Skeletal muscle satellite cell (primary cell): Measurements from ENCODE around the gene CADM1.

Source experiments
- H3K27me3 ChIP-seq: 2 replicates; pipeline ENCODE4 v1.7.0; 2013; ENCODE audit warnings: low read length; ENCODE audit not compliant: control insufficient read depth, insufficient read depth
- H3K36me3 ChIP-seq: 2 replicates; pipeline ENCODE4 v1.7.0; 2013; ENCODE audit warnings: mild to moderate bottlenecking, control low read depth, low read length; ENCODE audit not compliant: insufficient read depth
- H3K4me1 ChIP-seq: 2 replicates; pipeline ENCODE4 v1.7.0; 2013; ENCODE audit warnings: low read length; ENCODE audit not compliant: control insufficient read depth, insufficient read depth
- H3K4me2 ChIP-seq: 2 replicates; pipeline ENCODE4 v1.7.0; 2013; ENCODE audit warnings: mild to moderate bottlenecking, low read length
- H3K4me3 ChIP-seq: 2 replicates; pipeline ENCODE4 v1.7.0; 2013; ENCODE audit warnings: low read length
- H3K9ac ChIP-seq: 2 replicates; pipeline ENCODE4 v1.7.0; 2013; ENCODE audit warnings: mild to moderate bottlenecking, low read depth, low read length, moderate library complexity
- H3K9me3 ChIP-seq: replicated peaks from 2 replicates; pipeline ENCODE4 v1.7.0; 2013; ENCODE audit warnings: mild to moderate bottlenecking, control low read depth, low read length

Gene CADM1

DNA sequence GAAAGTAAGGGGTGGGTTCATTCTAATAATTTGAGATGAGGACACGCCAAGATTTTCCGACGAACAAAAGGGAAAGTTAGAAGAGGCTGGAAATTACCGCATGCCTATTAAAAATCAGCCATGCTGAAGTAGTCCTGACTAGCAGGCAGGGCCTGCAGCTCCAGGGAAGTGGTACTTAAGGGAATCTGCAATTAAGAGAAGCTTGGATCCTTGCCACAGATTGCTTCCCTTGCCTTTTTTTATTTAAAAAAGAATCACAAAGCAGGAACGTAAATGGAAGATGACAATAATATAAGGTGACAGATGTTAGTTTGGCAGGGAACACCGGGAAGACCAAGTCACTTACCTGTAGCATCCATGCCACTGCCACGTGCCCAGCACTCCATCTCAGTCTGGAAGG is 359.3 kb downstream of the CADM1 start:
- Histone ChIP-seq H3K9me3 (no peaks in the 10 kb centered on the region), H3K27me3 (no peaks in the 10 kb centered on the region), H3K9ac (no peak overlapping the region), H3K4me2 (no peak overlapping the region), H3K36me3 (no peaks in the 10 kb centered on the region), H3K4me3 (no peak overlapping the region), H3K4me1 (no peaks in the 10 kb centered on the region)

- Histone ChIP-seq H3K36me3 (no peaks in the 10 kb centered on the region), H3K4me3 (no peak overlapping the region), H3K27me3 (no peaks in the 10 kb centered on the region), H3K4me2 (no peak overlapping the region), H3K9me3 (no peaks in the 10 kb centered on the region), H3K4me1 (no peaks in the 10 kb centered on the region), H3K9ac (no peak overlapping the region)
Measured at GRCh38 chr11:115144014-115144413, 360.2 kb downstream of the CADM1 start.

DNA sequence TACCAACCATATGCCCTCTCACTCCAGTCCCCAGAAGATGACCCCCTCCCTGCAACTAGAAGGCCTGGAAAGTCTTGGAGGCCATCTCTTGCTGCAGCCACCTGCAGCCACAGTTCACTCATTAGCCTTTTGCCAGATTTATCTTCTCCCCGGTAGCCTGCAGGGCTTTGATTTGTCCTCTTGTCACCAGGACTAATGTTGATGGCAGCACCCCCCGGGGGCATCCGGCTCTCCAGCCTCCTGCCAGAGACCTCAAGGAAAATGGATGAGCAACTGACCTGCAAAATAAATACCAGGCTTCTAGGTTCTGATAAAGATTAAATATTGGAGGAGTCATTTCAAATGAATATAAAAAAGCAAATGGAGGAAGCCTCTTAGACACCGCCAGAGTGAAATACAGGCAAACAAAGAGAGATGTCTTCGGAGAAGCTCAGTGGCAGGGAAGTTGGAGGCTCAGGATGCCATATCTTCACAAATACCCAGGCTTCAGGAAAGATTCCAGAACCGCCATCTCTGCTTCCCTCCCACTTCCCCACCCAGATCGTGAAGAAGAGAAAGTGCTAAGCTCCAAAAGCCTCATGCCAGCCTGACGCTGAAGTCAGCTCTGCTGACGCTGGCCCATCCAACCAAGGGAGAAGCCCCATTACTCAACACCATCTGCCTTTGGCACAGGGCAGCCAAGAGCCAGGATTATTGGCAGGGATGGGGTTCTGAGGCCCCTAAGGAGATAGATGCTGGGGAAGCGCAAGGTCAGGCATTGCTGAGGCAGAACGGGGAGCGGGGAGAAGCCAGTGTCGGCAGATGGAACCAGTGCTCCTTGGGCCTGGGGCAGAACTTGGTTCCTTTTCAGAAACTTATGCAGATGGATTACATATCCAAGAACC is 362.7 kb downstream of the CADM1 start:
- H3K4me3 ChIP-seq, result no peak overlapping the region
- H3K36me3 ChIP-seq, result no peaks in the 10 kb centered on the region
- no peak overlapping the region for H3K4me2 ChIP-seq
- no peaks in the 10 kb centered on the region for H3K27me3 ChIP-seq
- H3K9ac ChIP-seq, result no peak overlapping the region
- H3K4me1 ChIP-seq, result no peaks in the 10 kb centered on the region
- H3K9me3 ChIP-seq, result no peaks in the 10 kb centered on the region

- Histone ChIP-seq H3K4me2 (no peak overlapping the region), H3K27me3 (no peaks in the 10 kb centered on the region), H3K4me3 (no peak overlapping the region), H3K9ac (no peak overlapping the region), H3K36me3 (no peaks in the 10 kb centered on the region), H3K9me3 (no peaks in the 10 kb centered on the region), H3K4me1 (no peaks in the 10 kb centered on the region)
Measured at GRCh38 chr11:115135936-115136335, 368.3 kb downstream of the CADM1 start.

DNA sequence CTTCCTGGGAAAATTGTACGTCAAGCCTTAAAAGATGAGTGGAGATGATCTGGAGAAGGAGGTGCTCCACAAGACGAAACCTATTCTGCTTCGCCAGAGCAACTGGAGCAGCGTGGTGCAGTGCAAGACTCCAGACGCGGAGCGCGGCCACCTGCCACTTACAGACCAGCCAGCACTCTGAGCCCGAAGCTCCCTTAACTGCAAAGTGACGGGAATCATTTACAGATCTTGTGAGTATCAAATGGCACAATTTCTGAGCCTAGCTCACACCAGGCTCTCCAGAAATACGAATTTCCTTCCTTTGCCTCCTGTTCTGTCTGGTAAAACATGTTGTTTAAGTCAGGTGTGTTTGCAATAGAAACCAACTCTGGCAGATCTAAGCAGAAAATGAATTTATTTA is 369.3 kb downstream of the CADM1 start:
- H3K36me3 ChIP-seq, result no peaks in the 10 kb centered on the region
- no peaks in the 10 kb centered on the region for H3K4me1 ChIP-seq
- H3K4me2 ChIP-seq, result no peak overlapping the region
- no peaks in the 10 kb centered on the region for H3K9me3 ChIP-seq
- no peaks in the 10 kb centered on the region for H3K27me3 ChIP-seq
- no peak overlapping the region for H3K9ac ChIP-seq
- no peak overlapping the region for H3K4me3 ChIP-seq

- H3K9ac ChIP-seq, result no peak overlapping the region
- no peaks in the 10 kb centered on the region for H3K4me1 ChIP-seq
- no peak overlapping the region for H3K4me3 ChIP-seq
- H3K9me3 ChIP-seq, result no peaks in the 10 kb centered on the region
- H3K27me3 ChIP-seq, result no peaks in the 10 kb centered on the region
- no peaks in the 10 kb centered on the region for H3K36me3 ChIP-seq
- no peak overlapping the region for H3K4me2 ChIP-seq
Measured at GRCh38 chr11:115133475-115134209, 370.6 kb downstream of the CADM1 start.

- H3K9ac ChIP-seq, result no peak overlapping the region
- no peaks in the 10 kb centered on the region for H3K36me3 ChIP-seq
- H3K4me2 ChIP-seq, result no peak overlapping the region
- H3K9me3 ChIP-seq, result no peaks in the 10 kb centered on the region
- no peak overlapping the region for H3K4me3 ChIP-seq
- H3K4me1 ChIP-seq, result no peaks in the 10 kb centered on the region
- H3K27me3 ChIP-seq, result no peaks in the 10 kb centered on the region
Measured at GRCh38 chr11:115132436-115133228, 371.6 kb downstream of the CADM1 start.

DNA sequence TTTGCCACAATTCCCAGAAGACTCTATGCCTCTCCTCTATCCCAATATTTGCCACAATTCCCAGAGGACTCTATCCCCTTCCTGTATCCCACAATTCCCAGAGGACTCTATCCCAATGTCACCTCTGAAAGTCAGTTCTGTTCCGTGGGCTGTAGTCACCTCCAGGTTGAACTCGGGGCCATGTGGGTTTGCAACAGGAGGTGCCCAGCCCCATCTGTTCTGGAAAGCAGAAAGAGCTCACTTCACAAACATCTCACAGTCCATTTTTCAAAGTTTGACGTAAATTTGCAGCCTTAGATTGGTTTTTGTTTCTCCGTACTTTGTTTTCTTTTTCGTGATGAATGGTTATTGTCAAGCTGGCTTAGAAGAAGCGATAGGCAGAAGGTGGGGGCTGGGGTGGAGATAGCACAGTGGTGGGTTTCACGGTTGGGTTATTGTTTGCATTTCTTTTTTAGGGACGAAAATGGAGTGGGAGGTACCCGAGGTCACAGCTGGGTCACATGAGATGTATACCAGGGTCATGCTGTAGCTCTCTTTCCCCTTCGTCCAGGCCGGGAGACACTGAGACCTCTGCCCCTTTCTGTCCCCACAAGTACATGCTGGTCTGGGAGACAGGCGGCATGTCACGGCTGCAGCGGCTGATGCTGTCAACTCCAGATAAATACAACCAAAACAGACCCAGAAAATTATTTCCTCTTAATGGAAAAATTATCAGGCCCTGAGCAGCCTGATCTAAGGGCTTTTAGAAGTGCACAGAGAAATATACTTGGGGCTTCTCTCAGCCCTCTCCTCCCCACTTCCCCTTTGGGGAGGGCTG is 374.5 kb downstream of the CADM1 start:
- no peaks in the 10 kb centered on the region for H3K27me3 ChIP-seq
- no peak overlapping the region for H3K4me3 ChIP-seq
- no peak overlapping the region for H3K4me2 ChIP-seq
- H3K4me1 ChIP-seq, result no peaks in the 10 kb centered on the region
- no peak overlapping the region for H3K9ac ChIP-seq
- no peaks in the 10 kb centered on the region for H3K36me3 ChIP-seq
- no peaks in the 10 kb centered on the region for H3K9me3 ChIP-seq

DNA sequence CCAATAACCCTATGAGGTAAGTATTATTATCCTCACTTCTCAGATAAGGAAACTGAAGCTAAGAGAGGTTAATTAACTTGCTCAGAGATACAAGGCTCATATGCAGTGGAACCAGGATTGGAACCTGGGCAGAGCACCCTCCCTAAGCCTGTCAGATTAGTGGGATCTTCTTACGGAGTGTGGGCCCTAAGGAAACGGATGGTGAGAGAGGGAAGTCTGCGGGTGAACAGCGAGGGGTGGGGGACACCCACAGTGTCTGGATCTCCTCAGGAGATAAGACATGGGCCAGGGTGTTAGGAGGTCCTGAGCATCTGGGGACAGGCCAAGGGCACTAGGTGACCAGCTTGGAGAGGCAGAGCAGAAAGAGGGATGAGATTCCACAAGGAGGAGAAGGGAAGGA is 376.0 kb downstream of the CADM1 start:
- H3K27me3 ChIP-seq, result no peaks in the 10 kb centered on the region
- H3K9me3 ChIP-seq, result no peaks in the 10 kb centered on the region
- H3K36me3 ChIP-seq, result no peaks in the 10 kb centered on the region
- H3K9ac ChIP-seq, result no peak overlapping the region
- no peaks in the 10 kb centered on the region for H3K4me1 ChIP-seq
- H3K4me3 ChIP-seq, result no peak overlapping the region
- H3K4me2 ChIP-seq, result no peak overlapping the region

GRCh38 chr11:115127790-115128189 is 376.4 kb downstream of the CADM1 start:
- H3K36me3 ChIP-seq, result no peaks in the 10 kb centered on the region
- no peaks in the 10 kb centered on the region for H3K9me3 ChIP-seq
- H3K4me3 ChIP-seq, result no peak overlapping the region
- no peaks in the 10 kb centered on the region for H3K4me1 ChIP-seq
- no peak overlapping the region for H3K9ac ChIP-seq
- H3K27me3 ChIP-seq, result no peaks in the 10 kb centered on the region
- no peak overlapping the region for H3K4me2 ChIP-seq
